Uterus (tissue), 4 donors: ENCODE data around the gene TAGLN3. TPM values are rescaled to one million over a fixed set of nuclear protein-coding genes. Genes with fewer than 3 reads are reported as not detected.

Source experiments
- DNase-seq, 2 donors: peaks; one replicate each; pipeline ENCODE4 v3.0.0-alpha.2; 2019 to 2020
- H3K27ac ChIP-seq, 2 donors: fragments of 200-600 bp; sonication (generic); 1 replicate in 1 of 2; 2 replicates in 1 of 2; pipeline ENCODE4 v1.5.1; 2016 to 2018
- H3K27me3 ChIP-seq, 2 donors: fragments of 200-600 bp; sonication (generic); one replicate each; pipeline ENCODE4 v1.5.1; 2018 to 2019; ENCODE audit warnings: control low read depth in 1 of 2
- H3K36me3 ChIP-seq, 2 donors: fragments of 200-600 bp; sonication (generic); one replicate each; pipeline ENCODE4 v1.5.1; 2019; ENCODE audit warnings: control low read depth in 1 of 2
- H3K4me1 ChIP-seq, 2 donors: fragments of 200-600 bp; sonication (generic); one replicate each; pipeline ENCODE4 v1.5.1; 2018 to 2019; ENCODE audit warnings: control low read depth in 1 of 2
- H3K4me3 ChIP-seq, 2 donors: fragments of 200-600 bp; sonication (generic); 1 replicate in 1 of 2; 2 replicates in 1 of 2; pipeline ENCODE4 v1.5.1; 2018 to 2019; ENCODE audit warnings: mild to moderate bottlenecking in 1 of 2
- H3K9me3 ChIP-seq, 2 donors: fragments of 200-600 bp; sonication (generic); one replicate each; pipeline ENCODE4 v1.5.1; 2019; ENCODE audit warnings: control low read depth in 1 of 2
- CTCF ChIP-seq, 4 experiments: fragments of 200-600 bp in 2 of 4; fragments of 450-650 bp in 2 of 4; sonication (generic) in 2 of 4; IDR thresholded peaks; one replicate each; pipeline ENCODE4 v1.5.1; 2016 to 2019; ENCODE audit warnings: antibody characterized with exemption in 4 of 4, mild to moderate bottlenecking in 2 of 4, moderate library complexity in 1 of 4
- POLR2A ChIP-seq, 2 donors: fragments of 450-650 bp; IDR thresholded peaks; one replicate each; pipeline ENCODE4 v1.6.1; 2016; ENCODE audit warnings: antibody characterized with exemption in 2 of 2, mild to moderate bottlenecking in 1 of 2, moderate library complexity in 1 of 2
- intact Hi-C: fragments of 100-400 bp; cut with DNase I; formaldehyde crosslinking; loops from one replicate; pipeline ENCODE4 v1.15.1; 2023; ENCODE audit warnings: low total_unique reads
- total RNA-seq, 4 donors: library from RNA; depleted of rRNA in 3 of 4; stranded (reverse); fragments of >200 nt in 3 of 4; gene quantifications; one replicate each; pipeline versions ENCODE4 v1.1.0 to v1.2.4, GENCODE V29; 2014 to 2023
- donor health status: DM: yes; HTN: yes; CAD: no.

TAGLN3 gene
- total RNA-seq, 4 donors from 2014 or later = 0.48 to 11.2 TPM; not detected in 2

- no peaks in the 10 kb centered on the region for H3K36me3 ChIP-seq
- intact Hi-C loops = no loop called here
- TF ChIP-seq CTCF (IDR thresholded peaks at IDR 0.05) = no peak
- no peak overlapping the region for H3K27ac ChIP-seq
- H3K4me1 ChIP-seq = no peaks in the 10 kb centered on the region
- DNase-seq = no peak
- H3K4me3 ChIP-seq = no peak overlapping the region
- H3K9me3 ChIP-seq = no peaks in the 10 kb centered on the region
- no peaks in the 10 kb centered on the region for H3K27me3 ChIP-seq
Observed at GRCh38 chr3:111954228-111954990, 44.3 kb upstream of the TAGLN3 start.

DNA sequence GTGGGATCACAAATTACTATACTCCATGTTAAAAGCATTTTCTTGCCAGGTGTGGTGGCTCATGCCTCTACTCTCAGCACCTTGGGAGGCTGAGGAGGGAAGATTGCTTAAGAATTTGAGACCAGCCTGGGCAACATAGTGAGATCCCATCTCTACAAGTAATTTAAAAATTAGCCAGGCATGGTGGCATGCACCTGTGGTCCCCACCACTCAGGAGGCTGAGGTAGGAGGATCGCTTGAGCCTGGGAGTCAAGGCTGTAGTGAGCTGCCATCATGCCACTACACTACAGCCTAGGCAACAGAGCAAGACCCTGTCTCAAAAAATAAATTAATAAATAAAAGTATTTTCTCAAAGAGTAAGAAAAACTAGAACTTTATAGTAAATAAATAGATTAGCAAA, 42.8 kb upstream of the TAGLN3 start:
- Histone ChIP-seq H3K36me3 (no peaks in the 10 kb centered on the region), H3K9me3 (no peaks in the 10 kb centered on the region), H3K4me1 (no peaks in the 10 kb centered on the region), H3K27ac (no peak overlapping the region), H3K27me3 (no peaks in the 10 kb centered on the region), H3K4me3 (no peak overlapping the region)
- intact Hi-C loops = no loop called here
- no peak for DNase-seq
- TF ChIP-seq POLR2A (IDR thresholded peaks at IDR 0.05) = no peak
- TF ChIP-seq CTCF (IDR thresholded peaks at IDR 0.05) = no peak

- no peak for DNase-seq
- no peaks in the 10 kb centered on the region for H3K36me3 ChIP-seq
- no peaks in the 10 kb centered on the region for H3K4me1 ChIP-seq
- H3K27ac ChIP-seq = no peak overlapping the region
- TF ChIP-seq POLR2A (IDR thresholded peaks at IDR 0.05) (no peak), CTCF (IDR thresholded peaks at IDR 0.05) (no peak)
- H3K27me3 ChIP-seq = no peaks in the 10 kb centered on the region
- no peak overlapping the region for H3K4me3 ChIP-seq
- intact Hi-C loops = no loop called here
- no peaks in the 10 kb centered on the region for H3K9me3 ChIP-seq
Observed at GRCh38 chr3:111956449-111956848, 42.3 kb upstream of the TAGLN3 start.

DNA sequence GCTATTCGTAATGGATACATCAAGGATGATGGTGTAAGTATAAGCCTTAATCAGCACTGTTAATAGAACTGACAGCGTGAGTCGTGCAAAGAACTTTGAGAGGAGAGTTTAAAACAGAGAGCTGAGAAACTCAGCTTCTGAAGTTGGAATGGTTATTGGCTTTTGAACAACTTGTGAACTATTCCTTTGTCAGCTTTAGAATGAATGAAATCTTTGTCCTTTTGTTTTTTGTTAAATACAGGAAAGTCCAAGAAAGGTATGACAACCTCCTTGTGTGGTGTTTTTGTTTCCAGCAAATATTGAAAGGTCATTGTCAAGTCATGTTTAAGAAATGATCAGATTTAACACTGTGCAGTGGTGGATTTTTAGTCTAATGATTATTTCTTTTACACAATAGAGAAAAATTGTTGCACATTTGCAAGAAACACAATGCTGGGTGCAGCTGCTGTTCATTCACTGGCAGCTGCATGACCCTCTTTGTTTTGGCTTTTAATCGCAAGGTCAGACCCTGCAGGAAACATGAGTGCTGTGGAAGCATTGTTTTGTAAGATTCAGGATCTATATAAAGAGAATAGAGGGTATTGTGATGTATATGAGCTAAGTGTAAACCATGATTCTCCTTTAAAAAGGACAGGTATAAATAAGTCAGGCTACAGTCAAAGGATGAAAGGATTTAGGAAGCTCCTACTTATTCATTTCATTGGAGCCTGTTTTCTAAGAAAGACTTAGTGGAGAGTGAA, 41.6 kb upstream of the TAGLN3 start:
- H3K36me3 ChIP-seq = no peaks in the 10 kb centered on the region
- DNase-seq = no peak
- intact Hi-C loops = no loop called here

More for the DNA sequence above, 41.6 kb upstream of the TAGLN3 start:
- H3K27me3 ChIP-seq = no peaks in the 10 kb centered on the region
- no peak overlapping the region for H3K27ac ChIP-seq
- H3K4me3 ChIP-seq = no peak overlapping the region
- no peaks in the 10 kb centered on the region for H3K9me3 ChIP-seq
- TF ChIP-seq POLR2A (IDR thresholded peaks at IDR 0.05) (no peak), CTCF (IDR thresholded peaks at IDR 0.05) (no peak)
- no peaks in the 10 kb centered on the region for H3K4me1 ChIP-seq
